HG03103 (cell line): ENCODE measurements around the gene DCP2.

Experiments used
- ATAC-seq: cut with Tn5 transposase; IDR thresholded peaks from one replicate; pipeline ENCODE4 v1.9.1; 2021; ENCODE audit warnings: low read depth; ENCODE audit not compliant: unreplicated experiment

Gene DCP2

DNA sequence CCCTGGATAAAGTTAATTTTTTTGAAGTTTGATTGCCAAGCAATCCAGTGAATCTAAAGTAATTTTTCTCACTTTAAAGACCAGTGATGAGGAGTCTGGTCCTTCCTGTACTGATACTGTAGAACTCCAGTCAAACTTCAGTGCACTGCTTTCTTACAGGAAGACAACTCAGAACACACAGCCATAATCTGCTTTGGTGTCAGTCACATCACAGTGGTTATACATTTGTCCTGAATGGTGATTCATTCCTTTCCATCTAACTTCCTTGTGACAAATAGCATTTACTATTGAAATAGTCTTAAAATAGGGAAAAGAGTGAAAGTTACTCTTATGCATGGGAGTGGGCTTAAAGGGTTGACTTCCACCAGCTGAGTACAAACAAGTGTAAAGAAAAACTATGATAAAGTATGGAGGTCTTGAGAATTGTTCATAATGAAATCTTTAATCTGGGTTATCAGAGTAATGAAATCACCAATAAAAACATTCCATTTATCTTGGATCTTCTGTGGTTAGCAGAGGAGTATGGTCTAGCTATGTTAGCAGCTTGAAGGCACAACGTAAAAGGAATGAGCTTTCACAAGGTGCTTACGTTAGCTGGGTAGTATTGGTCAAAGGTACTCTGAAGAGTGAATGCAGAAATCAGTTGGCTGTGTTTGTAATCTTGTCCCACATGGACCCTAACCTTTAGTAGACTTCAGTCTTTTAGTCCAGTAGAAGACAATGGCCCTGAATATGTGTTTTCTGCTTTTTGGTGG is 41.5 kb downstream of the DCP2 start:
- ATAC-seq, result no peak

DNA sequence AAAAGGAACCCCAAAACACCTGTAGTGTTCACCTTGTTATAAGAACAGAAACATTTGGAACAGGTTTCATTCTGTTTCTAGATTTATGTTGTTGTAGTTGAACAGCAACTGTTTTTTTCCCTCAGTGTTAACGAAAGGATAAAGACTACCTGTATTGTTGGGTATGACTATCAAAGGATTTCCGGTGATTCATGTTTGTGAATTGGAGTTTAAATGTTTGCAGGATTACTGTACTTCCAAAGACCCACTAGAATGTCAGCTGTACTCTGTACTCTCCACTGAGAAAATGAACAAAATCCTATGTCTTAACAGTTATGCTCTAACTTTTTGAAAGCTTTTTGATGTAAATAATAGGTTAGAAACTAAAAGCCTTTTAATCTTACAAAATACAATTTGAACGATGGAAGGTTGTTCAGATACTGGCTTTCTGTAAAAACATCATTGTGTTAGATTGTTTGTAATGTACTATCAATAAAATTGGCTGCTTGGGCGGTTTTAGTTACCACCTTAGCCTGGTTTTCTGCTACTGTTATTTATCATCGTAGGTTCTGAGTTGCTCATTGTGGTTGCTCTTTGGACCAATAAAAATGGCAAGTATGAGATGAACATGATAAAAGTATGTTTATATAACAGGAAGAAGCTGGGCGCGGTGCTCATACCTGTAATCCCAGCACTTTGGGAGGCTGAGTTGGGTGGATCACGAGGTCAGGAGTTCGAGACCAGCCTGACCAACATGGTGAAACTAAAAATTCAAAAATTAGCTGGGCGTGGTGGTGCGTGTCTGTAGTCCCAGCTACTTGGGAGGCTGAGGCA is 44.1 kb downstream of the DCP2 start:
- no peak for ATAC-seq

DNA sequence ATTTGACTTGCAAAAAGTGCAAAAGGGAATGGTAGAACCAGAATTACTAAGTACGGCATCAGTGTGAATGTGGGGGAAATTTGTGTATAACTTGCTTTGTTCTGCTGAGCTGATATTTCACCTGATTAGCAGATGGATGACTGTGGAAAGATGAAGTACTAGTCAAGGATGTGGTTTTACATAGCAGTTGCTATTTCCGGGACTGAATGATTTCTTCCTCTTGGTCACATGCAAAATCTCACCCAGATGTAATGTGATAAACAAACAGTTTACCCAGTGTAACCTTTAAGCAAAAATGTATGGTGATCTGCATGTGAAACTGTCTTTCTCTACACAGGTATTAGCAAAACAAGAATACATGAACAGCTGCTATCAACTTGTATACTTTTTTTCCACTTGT is 46.1 kb downstream of the DCP2 start:
- peak; percentile 66 for ATAC-seq

DNA sequence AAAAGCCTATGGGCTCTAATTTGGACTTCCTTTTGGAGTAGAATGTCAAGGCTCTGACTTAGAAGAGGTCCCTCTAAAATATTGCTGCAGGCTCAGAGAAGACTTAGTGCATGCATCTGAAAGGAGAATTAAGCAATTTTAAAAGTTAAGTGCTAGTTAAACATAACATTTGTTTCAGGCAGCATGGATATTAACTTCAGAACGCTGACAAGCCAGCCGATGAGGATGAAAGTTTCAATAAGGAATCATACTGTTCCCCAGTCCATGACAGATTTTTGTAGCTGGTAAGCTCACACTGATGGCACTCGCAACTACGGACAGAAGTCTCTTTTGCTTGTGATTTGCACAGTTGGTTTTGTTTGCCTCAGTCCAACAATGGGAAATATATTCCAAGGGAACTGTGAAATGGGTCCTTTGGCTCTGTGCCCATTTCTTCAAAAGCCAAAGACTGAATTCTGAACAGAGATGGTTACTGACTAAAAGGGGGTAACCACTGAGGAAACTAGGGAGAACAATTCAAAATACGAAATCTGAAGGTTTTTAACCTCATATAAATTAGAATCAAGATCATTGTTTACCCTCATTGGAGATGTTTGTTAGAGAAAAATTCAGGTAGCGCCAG is 47.6 kb downstream of the DCP2 start:
- no peak for ATAC-seq

DNA sequence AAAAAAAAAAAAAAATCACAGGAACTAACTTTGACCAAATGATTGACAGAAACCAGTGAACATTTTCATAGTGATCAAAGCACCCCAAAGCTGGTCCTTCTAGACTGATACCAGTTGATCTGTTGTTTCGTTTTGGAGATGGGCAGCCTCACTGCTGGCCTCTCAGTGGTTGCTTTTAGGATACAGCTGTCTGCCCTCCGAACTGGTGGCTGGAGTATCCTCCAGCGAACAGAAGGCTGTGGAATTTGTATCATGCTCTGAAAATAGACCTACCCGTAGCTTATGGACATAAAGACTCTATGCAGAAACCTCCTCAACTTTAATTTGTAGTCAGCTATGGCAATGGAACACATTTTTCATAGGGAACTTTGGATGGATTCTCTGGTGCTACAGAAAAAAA is 49.0 kb downstream of the DCP2 start:
- no peak for ATAC-seq

DNA sequence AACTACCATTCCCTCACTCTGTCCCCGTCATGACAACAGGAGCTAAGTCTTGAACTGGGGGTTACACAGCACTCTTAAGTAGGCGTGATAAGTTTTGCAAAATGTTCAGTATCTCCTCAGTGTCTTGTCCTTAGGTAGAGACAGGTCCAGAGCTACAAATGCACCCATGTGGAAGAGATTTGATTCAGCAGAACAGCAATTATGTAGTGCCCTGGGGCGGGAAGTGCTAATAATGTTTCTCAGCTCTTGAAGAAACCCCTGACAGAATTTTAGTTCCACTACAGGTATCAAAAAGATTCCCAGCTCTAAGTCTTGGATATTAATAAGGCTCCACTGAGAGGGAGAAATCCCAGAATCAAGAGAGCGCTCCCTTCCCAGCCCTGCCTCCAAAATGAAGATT is 49.6 kb downstream of the DCP2 start:
- no peak for ATAC-seq

DNA sequence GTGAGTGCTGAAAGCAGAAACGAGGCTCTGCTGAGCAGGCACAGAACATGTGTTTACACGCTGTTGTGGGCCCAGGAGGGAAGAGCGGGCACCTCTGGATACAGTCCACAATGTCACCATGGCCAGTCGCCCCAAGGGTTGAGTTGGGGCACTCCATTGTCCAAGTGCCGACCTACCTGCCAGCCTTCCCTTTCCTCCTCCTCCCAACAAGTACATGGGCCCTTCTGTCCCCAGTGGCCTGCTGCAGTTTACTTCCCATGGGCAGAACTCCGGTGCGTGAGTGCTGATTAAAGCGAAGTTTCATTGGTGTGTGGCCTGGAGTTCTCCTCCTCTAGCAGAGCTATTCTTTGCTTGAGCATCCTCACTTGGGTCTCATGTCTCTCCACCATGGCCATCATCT is 50.4 kb downstream of the DCP2 start:
- ATAC-seq, result no peak

DNA sequence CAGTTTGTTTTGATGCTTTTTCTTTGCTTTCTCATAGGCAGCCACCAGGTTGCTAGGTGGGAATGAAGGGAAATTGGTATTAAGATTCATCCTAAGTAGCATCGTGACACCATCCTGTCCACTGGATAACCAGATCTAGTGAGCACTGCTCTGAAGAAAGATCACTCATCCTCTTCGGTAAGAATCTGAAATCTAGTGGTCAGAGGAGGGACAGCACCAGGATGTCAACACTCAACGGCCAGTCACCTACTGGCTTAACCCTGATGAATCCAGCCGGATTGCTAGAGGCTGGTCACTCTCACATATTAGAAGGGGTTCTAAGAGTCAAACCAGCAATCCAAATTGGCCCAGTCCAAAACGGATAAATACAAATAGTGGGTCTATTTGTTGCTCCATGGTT is 50.8 kb downstream of the DCP2 start:
- no peak for ATAC-seq

DNA sequence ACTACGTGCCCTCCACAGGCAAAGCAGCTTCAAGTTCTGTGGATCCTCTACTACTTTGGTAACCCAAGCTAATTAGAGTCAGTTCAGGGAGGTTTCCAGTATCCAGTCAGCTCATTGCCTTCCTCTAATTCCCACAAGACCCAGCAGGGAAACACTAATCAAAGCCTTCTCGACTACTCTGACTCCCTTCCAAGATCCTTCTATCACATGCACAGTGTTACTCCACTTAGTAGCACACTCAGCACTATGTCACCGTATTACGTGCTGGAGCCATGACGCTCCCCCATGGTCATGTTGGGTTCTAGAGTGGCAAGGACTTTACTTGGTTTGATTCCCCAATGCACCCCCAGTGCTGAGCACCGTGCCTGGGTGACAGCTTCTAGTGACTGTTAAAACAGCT is 53.0 kb downstream of the DCP2 start:
- no peak for ATAC-seq

DNA sequence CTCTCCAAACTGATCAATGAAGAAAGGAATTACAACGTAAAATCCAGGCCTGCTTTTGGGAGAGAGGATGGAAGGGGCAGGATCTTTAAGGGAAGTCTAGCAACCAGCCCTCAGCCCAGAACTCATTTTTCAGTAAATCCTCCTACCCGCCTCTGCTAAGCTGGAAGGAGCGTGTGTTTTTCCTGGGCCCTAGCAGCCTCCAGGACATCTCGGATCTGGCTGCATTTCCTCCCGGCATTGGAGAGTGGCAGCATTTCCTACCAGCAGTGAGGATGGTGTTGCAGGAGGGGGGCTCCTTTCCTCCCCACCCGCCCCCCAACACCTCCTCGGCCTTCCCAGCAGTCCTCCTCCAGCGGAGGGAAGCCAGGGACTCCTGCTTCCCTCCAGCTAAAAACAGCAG is 54.5 kb downstream of the DCP2 start:
- no peak for ATAC-seq

DNA sequence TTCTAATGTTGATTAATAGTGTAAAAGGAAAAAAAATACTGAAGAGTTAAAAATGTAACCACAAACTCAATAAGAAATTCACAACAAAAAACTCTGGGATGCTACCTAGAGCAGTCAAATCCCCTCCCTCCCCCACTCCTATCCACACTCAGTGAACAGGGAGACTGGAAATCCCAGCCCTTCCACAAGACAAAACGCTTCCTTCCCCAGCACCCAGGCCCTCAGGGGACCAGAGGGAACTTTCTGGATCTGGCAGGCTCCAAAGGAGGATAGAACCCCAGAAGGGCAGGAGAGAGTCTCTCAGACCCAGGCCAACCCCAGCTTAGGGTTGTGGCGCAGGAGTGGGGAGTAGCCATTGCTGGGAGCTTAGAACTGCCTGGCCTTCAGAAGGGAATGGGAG is 55.0 kb downstream of the DCP2 start:
- ATAC-seq, result no peak

DNA sequence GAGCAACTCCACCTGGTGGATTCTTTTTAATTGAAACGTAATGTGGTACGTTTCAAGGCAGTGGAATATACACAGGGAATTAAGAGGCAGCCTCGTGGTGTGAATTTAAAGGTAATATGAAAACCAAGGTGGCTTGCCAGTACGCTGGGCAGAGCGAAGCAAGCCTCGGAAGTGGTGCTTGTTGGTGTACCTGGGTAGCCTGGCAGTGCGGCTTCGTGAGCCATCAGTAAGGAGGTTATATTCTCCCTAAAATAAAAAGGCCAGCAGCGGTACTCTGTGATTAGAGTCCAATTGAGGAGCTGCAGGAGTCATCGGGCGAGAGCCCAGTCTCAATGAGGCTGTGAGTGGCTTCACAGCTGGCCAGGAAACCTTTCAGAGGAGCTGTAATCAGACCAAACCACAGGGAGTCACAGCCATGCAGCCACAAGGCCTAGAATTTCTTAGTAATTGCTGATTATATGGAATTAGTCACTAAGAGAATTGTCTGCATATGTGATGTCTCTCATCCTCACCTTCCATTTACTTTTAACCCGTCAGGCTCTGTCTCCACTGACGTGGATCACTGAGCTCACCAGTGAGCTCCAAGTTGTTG is 57.7 kb downstream of the DCP2 start:
- ATAC-seq, result no peak

DNA sequence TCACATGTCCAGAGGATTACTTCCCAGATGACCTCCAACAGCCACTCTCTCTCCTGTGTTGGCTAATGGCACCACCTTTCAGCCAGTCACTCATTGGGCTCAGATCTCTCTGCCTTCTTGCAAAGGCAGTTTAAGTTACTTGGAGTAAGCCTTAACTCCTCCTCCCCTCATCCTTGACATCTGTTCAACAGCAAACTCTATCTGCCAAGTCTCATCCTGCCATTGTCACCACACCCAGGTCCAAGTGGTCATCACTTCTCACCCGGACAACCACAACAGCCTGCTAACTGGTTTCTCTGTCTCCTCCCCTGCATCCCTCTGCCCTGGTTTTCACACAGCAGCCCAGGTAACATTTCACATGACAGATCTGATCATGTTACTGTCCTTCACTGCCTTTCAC is 58.5 kb downstream of the DCP2 start:
- ATAC-seq, result no peak

DNA sequence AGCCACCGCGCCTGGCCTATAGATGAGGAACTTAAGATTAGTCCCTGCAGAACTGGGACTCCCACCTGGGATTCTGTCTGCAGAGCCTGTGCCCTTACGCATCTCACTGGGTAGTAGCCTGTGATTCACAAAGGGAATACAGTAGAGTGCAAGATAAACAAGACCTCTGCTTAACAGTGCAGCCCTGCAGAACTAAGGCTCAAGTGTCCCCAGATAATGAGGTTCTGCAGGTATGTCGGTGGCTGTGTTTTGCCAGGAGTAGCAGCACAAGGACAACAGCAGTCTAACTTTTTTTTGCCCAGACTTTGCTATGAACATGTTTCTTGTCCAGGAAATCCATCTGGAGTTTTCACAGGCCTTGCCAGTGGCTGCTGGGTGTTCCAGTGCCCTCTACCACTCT is 59.7 kb downstream of the DCP2 start:
- ATAC-seq, result no peak

DNA sequence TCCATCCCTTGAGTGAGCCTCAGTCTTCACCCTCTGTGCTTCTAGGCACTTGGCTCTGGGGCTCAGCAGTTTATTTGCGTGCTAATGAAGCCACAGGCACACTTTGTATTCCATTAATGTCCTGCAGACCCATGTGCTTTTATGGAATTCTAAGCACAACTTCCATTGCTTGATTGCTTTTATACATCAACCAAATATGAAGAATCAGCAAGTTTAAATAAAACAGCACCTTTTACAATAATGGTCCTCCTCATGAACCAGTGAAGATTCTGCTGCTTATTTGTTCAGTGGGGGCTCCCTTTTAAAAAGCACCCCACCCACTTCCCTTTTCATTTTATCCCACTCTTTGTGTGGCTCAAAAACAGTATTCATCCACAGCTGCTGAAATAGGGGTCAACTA is 60.2 kb downstream of the DCP2 start:
- no peak for ATAC-seq

DNA sequence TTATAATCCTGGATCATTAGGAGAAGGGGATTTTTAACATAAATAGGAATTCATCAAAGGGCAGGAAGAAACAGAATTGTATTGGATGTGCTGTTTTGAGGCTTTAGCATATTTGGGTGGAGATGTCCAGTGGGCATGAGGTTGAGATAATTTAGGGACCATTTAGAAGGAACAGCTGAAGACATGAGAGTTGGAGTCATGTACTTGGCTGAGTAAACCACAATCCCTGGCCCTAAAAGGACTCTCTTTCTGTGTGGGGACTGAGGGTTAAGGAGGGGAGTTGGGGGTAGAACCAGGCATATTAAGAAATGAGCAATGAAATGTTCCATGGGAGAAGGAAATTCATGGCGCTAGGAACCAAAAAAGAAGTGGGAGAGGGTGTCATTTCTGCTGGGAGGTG is 61.5 kb downstream of the DCP2 start:
- no peak for ATAC-seq

DNA sequence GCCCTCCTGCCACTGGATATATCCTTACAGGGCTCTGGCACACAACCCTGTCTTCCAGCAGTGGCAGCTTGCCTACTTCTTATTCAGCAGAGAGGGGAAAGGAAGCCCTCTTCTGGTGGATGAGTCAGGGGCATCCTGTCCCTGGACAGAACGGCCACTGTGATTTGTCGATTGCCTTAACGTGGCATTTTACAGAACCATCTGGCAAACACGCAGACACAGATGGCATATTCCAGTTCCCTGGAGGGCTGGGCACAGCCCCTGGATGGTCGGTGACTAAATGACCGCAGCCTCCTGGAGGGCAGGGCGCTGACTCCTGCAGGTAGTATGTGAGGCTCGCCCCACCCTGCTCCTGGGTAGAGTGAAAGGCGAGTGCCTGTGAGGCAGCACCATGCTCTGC is 62.1 kb downstream of the DCP2 start:
- ATAC-seq, result no peak

DNA sequence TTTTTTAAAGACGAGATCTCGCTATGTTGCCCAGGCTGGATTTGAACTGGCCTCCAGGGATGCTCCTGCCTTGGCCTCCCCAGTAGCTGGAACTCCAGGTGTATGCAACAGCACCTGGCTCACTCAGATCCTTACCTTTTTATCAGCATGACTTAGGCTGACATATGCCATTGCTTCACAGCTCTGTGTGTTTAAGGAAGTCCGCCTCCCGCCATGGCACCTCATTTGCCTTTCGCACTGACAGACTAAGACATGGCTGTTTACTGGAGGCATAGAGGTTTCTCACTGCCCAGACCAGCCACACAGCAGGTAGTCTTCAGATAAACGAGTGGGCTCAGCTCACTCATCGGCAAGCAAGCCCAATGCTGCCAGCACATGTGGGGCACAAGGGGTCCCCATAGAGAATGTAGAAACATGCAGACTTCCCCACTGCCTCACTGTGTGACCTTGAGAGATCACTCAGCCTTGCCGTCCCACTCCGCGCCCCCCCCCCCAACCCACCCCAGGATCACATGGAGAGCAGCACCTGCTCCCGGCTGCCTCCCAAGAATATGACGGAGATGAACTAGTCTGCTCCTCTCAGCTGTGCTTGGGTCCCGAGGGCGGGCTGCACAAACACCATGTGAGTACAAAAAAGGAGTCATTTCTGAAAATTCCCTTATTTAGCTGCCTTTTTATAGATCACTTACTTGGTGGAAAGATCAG is 62.8 kb downstream of the DCP2 start:
- no peak for ATAC-seq

DNA sequence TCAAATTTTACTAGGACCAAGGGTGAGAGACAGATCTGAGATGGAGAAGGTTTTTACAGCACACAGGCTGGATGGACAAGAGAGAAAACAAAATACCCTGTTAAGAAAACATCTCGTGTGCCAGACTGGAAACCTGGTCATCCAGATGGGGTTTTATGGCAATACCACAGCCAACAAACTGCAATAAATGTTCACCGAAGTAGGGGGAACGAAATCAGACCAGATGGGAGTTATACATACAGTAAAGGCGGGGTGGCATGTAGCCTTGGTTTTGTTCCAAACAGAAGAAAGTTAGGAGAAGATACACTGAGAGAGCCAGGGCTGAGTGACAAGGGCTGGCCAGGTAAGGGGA is 63.3 kb downstream of the DCP2 start:
- ATAC-seq, result no peak

DNA sequence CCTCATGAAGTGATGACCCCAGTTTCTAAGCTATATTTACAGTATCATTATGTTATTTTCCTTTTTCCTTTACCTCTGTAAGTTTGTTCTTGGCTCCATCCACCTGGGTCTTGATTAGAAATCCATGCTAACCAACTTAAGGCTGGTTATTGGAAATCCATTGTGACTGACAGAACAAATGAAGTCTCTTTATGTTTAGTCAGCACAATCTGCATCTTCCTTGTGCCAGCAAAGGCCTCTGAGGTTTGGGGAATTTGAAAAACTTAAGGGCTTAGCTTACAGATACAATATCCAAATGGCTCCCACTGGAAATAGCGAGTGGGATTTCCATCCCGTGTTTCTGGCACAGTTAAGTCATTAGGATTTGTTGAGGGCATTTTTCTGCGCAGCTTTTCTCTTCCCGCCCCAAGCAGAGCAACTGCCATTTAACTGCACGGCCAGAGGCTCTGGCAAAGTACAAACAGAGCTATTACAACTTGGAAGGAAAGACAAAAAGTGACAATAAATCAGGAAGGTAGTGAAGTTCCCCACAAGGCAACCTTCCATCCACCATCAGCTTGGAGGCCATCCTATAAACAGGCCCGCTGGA is 64.2 kb downstream of the DCP2 start:
- ATAC-seq, result no peak
